Dendritic cell treated with granulocyte-macrophage colony-stimulating factor and Interleukin-4, amounts not matched to agents 40 ng/mL and 50 ng/mL, for 4 days (primary cell): ENCODE results near the gene NCAPD2.
"Not testable (repeated sequence)": the region's sequence is repeated elsewhere in the genome, so short reads cannot be mapped to it uniquely, and the experiment has no call there.

Experiments used
- H3K27ac Mint-ChIP-seq: one replicate; pipeline ENCODE4 v1.8.0; 2022; ENCODE audit warnings: mild to moderate bottlenecking, mixed read lengths
- H3K27me3 Mint-ChIP-seq: one replicate; pipeline ENCODE4 v1.8.0; 2022; ENCODE audit warnings: mild to moderate bottlenecking, mixed read lengths
- H3K36me3 Mint-ChIP-seq: one replicate; pipeline ENCODE4 v1.8.0; 2022; ENCODE audit warnings: low read depth, mixed read lengths
- H3K4me1 Mint-ChIP-seq: one replicate; pipeline ENCODE4 v1.8.0; 2022; ENCODE audit warnings: low read depth, mixed read lengths
- H3K4me3 Mint-ChIP-seq: one replicate; pipeline ENCODE4 v1.8.0; 2022; ENCODE audit warnings: mild to moderate bottlenecking, moderate library complexity, mixed read lengths
- H3K9me3 Mint-ChIP-seq: one replicate; pipeline ENCODE4 v1.8.0; 2022; ENCODE audit warnings: mixed read lengths
- intact Hi-C: fragments of 100-400 bp; cut with micrococcal nuclease; formaldehyde crosslinking; loops from one replicate; pipeline ENCODE4 v1.15.0; 2022

NCAPD2 gene

GRCh38 chr12:6536894-6537579 is 43.1 kb downstream of the NCAPD2 start:
- Mint-ChIP-seq H3K4me3 (peak overlapping the region; percentile 91), H3K27ac (peak overlapping the region; percentile 87), H3K36me3 (peaks cover 92% of the 10 kb centered on the region), H3K4me1 (peaks cover 80% of the 10 kb centered on the region), H3K27me3 (no peaks in the 10 kb centered on the region), H3K9me3 (no peaks in the 10 kb centered on the region)
- intact Hi-C loops = loop anchor here (10.0 kb wide), 1 partner anchor 62 kb away; the partner anchor contains the start of gene VAMP1

GRCh38 chr12:6537580-6538419 is 43.9 kb downstream of the NCAPD2 start:
- H3K36me3 Mint-ChIP-seq = peaks cover 94% of the 10 kb centered on the region
- peak overlapping the region; percentile 87 for H3K27ac Mint-ChIP-seq
- H3K27me3 Mint-ChIP-seq, H3K9me3 Mint-ChIP-seq: not testable (repeated sequence)
- peak overlapping the region; percentile 22 for H3K4me3 Mint-ChIP-seq
- H3K4me1 Mint-ChIP-seq = peaks cover 80% of the 10 kb centered on the region
- intact Hi-C loops = loop anchor here (2.0 to 10.0 kb wide), 2 partner anchors 63 to 115 kb away; partner anchors contain the start of gene VAMP1

GRCh38 chr12:6538420-6539313 is 44.8 kb downstream of the NCAPD2 start:
- intact Hi-C loops = loop anchor here (2.0 to 10.0 kb wide), 2 partner anchors 64 to 116 kb away; partner anchors contain the start of gene VAMP1
- peaks cover 80% of the 10 kb centered on the region for H3K4me1 Mint-ChIP-seq
- H3K9me3 Mint-ChIP-seq = no peaks in the 10 kb centered on the region
- H3K27ac Mint-ChIP-seq = peak overlapping the region; percentile 87
- no peak overlapping the region for H3K4me3 Mint-ChIP-seq
- H3K36me3 Mint-ChIP-seq = peaks cover 94% of the 10 kb centered on the region
- no peaks in the 10 kb centered on the region for H3K27me3 Mint-ChIP-seq

GRCh38 chr12:6539314-6539682 is 45.4 kb downstream of the NCAPD2 start:
- H3K4me1 Mint-ChIP-seq = peaks cover 81% of the 10 kb centered on the region
- no peaks in the 10 kb centered on the region for H3K27me3 Mint-ChIP-seq
- peaks cover 96% of the 10 kb centered on the region for H3K36me3 Mint-ChIP-seq
- H3K4me3 Mint-ChIP-seq = no peak overlapping the region
- intact Hi-C loops = loop anchor here (2.0 to 10.0 kb wide), 2 partner anchors 64 to 116 kb away; partner anchors contain the start of gene VAMP1
- no peaks in the 10 kb centered on the region for H3K9me3 Mint-ChIP-seq
- H3K27ac Mint-ChIP-seq = peak overlapping the region; percentile 64

GRCh38 chr12:6539707-6540134 is 45.8 kb downstream of the NCAPD2 start:
- Mint-ChIP-seq H3K4me3 (no peak overlapping the region), H3K4me1 (peaks cover 85% of the 10 kb centered on the region), H3K9me3 (no peaks in the 10 kb centered on the region), H3K27me3 (no peaks in the 10 kb centered on the region), H3K27ac (peak overlapping the region; percentile 64), H3K36me3 (peaks cover 96% of the 10 kb centered on the region)
- intact Hi-C loops = loop anchor here (2.0 to 10.0 kb wide), 2 partner anchors 65 to 117 kb away; partner anchors contain the start of gene VAMP1

GRCh38 chr12:6540181-6540877 is 46.4 kb downstream of the NCAPD2 start:
- Mint-ChIP-seq H3K27me3 (no peaks in the 10 kb centered on the region), H3K4me3 (peak overlapping the region; percentile 48), H3K9me3 (no peaks in the 10 kb centered on the region), H3K27ac (peak overlapping the region; percentile 64), H3K4me1 (peaks cover 85% of the 10 kb centered on the region), H3K36me3 (peaks cover 96% of the 10 kb centered on the region)
- intact Hi-C loops = no loop called here

- Mint-ChIP-seq H3K36me3 (peaks cover 96% of the 10 kb centered on the region), H3K4me1 (peaks cover 72% of the 10 kb centered on the region), H3K27ac (peak overlapping the region; percentile 64), H3K9me3 (no peaks in the 10 kb centered on the region), H3K27me3 (no peaks in the 10 kb centered on the region), H3K4me3 (peak overlapping the region; percentile 26)
- intact Hi-C loops = no loop called here
Measured at GRCh38 chr12:6541371-6542165, 47.7 kb downstream of the NCAPD2 start.

GRCh38 chr12:6542209-6543009 is 48.5 kb downstream of the NCAPD2 start:
- intact Hi-C loops = no loop called here
- Mint-ChIP-seq H3K9me3 (no peaks in the 10 kb centered on the region), H3K36me3 (peaks cover 96% of the 10 kb centered on the region), H3K4me3 (no peak overlapping the region), H3K27ac (peak overlapping the region; percentile 64), H3K4me1 (peaks cover 69% of the 10 kb centered on the region), H3K27me3 (no peaks in the 10 kb centered on the region)

- Mint-ChIP-seq H3K4me3 (no peak overlapping the region), H3K9me3 (no peaks in the 10 kb centered on the region), H3K27ac (no peak overlapping the region), H3K36me3 (peaks cover 95% of the 10 kb centered on the region), H3K27me3 (no peaks in the 10 kb centered on the region), H3K4me1 (peaks cover 71% of the 10 kb centered on the region)
- intact Hi-C loops = no loop called here
Measured at GRCh38 chr12:6546016-6546415, 52.1 kb downstream of the NCAPD2 start.

GRCh38 chr12:6547566-6547965 is 53.7 kb downstream of the NCAPD2 start:
- Mint-ChIP-seq H3K27ac (peak overlapping the region; percentile 86), H3K36me3 (peaks cover 92% of the 10 kb centered on the region), H3K4me1 (peaks cover 71% of the 10 kb centered on the region), H3K9me3 (no peaks in the 10 kb centered on the region), H3K4me3 (no peak overlapping the region), H3K27me3 (no peaks in the 10 kb centered on the region)
- intact Hi-C loops = no loop called here

- Mint-ChIP-seq H3K36me3 (peaks cover 92% of the 10 kb centered on the region), H3K4me1 (peaks cover 71% of the 10 kb centered on the region), H3K27ac (peak overlapping the region; percentile 86), H3K4me3 (no peak overlapping the region), H3K9me3 (no peaks in the 10 kb centered on the region), H3K27me3 (no peaks in the 10 kb centered on the region)
- intact Hi-C loops = no loop called here
Measured at GRCh38 chr12:6547987-6548386, 54.1 kb downstream of the NCAPD2 start.

GRCh38 chr12:6548556-6548955 is 54.7 kb downstream of the NCAPD2 start:
- Mint-ChIP-seq H3K4me3 (peak overlapping the region; percentile 61), H3K36me3 (peaks cover 94% of the 10 kb centered on the region), H3K27ac (peak overlapping the region; percentile 86), H3K4me1 (peaks cover 72% of the 10 kb centered on the region), H3K9me3 (no peaks in the 10 kb centered on the region), H3K27me3 (no peaks in the 10 kb centered on the region)
- intact Hi-C loops = no loop called here
